ENCODE measurements around the gene HMGCS1. TPM values are rescaled to one million over a fixed set of nuclear protein-coding genes. Genes with fewer than 3 reads are reported as not detected.
A peak's percentile ranks its signal among the peaks of the same experiment; 100 is the strongest.

Gene HMGCS1
- total and polyA plus RNA-seq, 2 of the 13 experiments (the other 11 are each of a cell fraction or from before 2014, with no cell fraction given), result 56.8 to 318 TPM

DNA sequence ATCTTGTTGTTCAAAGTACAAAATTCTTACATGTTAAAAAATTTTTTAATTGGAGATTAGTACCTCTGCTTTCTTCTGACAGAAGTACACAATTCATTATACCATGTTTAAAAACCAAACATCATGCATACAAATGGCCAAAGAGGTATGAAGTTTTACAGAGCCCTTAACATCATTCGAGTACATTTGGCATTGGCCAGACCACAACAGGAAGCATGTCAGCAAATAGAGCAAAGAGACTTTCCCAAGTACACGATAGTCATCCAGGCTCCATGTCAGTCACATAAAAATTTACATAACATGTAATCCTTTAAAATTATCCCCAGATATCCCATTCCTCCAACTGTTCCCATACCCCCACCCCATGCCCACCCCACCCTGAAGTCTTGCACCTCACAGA is 22.5 kb downstream of the HMGCS1 start:
- CTCF ChIA-PET (ENCODE audit: low intra/inter-chr PET ratio, low total read pairs), result no interaction called here
- Histone ChIP-seq H3K9me3 (ENCODE audit: low read length) (no peaks in the 10 kb centered on the region), H3K4me3 (replicated peaks in 1 of 3; ENCODE audit: insufficient read depth in 1 of 3, low read depth in 2 of 3, low read length in 3 of 3) (no peak overlapping the region), H4K20me1 (ENCODE audit: insufficient read depth, low read length) (peaks cover 30% of the 10 kb centered on the region), H3K4me1 (ENCODE audit: insufficient read depth, low read length) (no peaks in the 10 kb centered on the region), H3K27me3 (ENCODE audit: control insufficient read depth in 1 of 2, insufficient read depth in 2 of 2, low read length in 2 of 2) (no peaks in the 10 kb centered on the region; a peak in 1 of 5 replicates), H3K36me3 (replicated peaks in 1 of 2; ENCODE audit: control insufficient read depth in 1 of 2, insufficient read depth in 2 of 2, low read length in 2 of 2) (peaks cover 6 to 51% of the 10 kb centered on the region in 2 experiments), H3K4me2 (ENCODE audit: low read depth, low read length) (no peak overlapping the region), H3K79me2 (ENCODE audit: insufficient read depth, low read length) (peaks cover 8% of the 10 kb centered on the region), H3K9ac (ENCODE audit: insufficient read depth, low read depth, low read length) (no peak overlapping the region), H3K27ac (ENCODE audit: extremely low read length, insufficient read depth, low read length) (no peak overlapping the region), H2AFZ (ENCODE audit: low read length) (no peak overlapping the region)
- 100% methylated on average over 2 of the region's 2 CpGs for WGBS (ENCODE audit: low lambda C conversion rate)
- POLR2A ChIA-PET, result no interaction called here
- TF ChIP-seq NFKBIZ (CRISPR knock-in tag; IDR thresholded peaks at IDR 0.05) (no peak), POLR2A (IDR thresholded peaks at IDR 0.05; ENCODE audit: insufficient read depth in 1 of 2, low read depth in 2 of 2, low read length in 2 of 2) (peak in 1 of 2 experiments; percentile 3; a peak in 1 of 4 replicates)
- in situ Hi-C loops (cut with HindIII; ENCODE audit: extremely low pct_ligation_motif_present, low pct_unique_long_range_greater_than_20kb) (no loop called here), intact Hi-C loops (cut with micrococcal nuclease; ENCODE audit: unreplicated experiment) (no loop called here)
- ATAC-seq, result no peak
- no peak for DNase-seq (ENCODE audit: low spot score)
- FAIRE-seq, result no peak
- BruUV-seq (replicated peaks), result no TSS peak

DNA sequence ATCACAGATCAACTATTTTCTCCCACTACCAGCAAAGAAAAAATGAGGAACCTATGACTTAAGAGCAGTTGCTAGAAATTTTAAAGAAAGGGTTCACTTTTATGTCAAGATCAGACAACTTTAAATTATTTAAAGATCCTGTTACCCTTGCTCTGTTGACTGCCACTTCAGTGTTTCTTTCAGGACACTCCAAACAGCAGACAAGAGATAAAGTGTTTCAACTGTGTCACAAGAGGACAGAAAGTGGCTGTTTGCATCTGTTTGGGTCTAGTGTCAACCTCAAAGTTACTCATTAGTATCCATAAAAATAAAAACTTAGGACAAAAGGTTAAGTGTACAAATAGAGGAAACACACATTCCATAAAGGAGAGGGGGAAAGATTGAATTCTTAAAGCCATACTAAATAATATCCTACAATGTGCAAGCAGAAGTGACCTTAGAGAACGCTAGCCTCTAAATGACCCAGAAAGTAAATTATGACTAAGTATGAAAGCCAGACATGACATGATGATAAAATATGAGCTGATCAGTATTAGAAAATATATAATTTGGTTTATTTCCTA is 24.9 kb downstream of the HMGCS1 start:
- ChIA-PET POLR2A (no interaction called here), CTCF (ENCODE audit: low intra/inter-chr PET ratio, low total read pairs) (no interaction called here)
- Histone ChIP-seq H3K4me2 (ENCODE audit: low read depth, low read length) (no peak overlapping the region), H3K9ac (ENCODE audit: insufficient read depth, low read depth, low read length) (no peak overlapping the region), H3K9me3 (ENCODE audit: low read length) (no peaks in the 10 kb centered on the region), H3K36me3 (replicated peaks in 1 of 2; ENCODE audit: control insufficient read depth in 1 of 2, insufficient read depth in 2 of 2, low read length in 2 of 2) (peaks cover 3 to 28% of the 10 kb centered on the region in 2 experiments), H4K20me1 (ENCODE audit: insufficient read depth, low read length) (peaks cover 16% of the 10 kb centered on the region), H3K27me3 (ENCODE audit: control insufficient read depth in 1 of 2, insufficient read depth in 2 of 2, low read length in 2 of 2) (no peaks in the 10 kb centered on the region; a peak in 1 of 5 replicates), H3K79me2 (ENCODE audit: insufficient read depth, low read length) (peaks cover 2% of the 10 kb centered on the region), H2AFZ (ENCODE audit: low read length) (no peak overlapping the region), H3K4me3 (replicated peaks in 1 of 3; ENCODE audit: insufficient read depth in 1 of 3, low read depth in 2 of 3, low read length in 3 of 3) (no peak overlapping the region), H3K4me1 (ENCODE audit: insufficient read depth, low read length) (no peaks in the 10 kb centered on the region), H3K27ac (ENCODE audit: extremely low read length, insufficient read depth, low read length) (no peak overlapping the region)
- no TSS peak for BruUV-seq (replicated peaks)
- intact Hi-C loops (cut with micrococcal nuclease; ENCODE audit: unreplicated experiment) (no loop called here), in situ Hi-C loops (cut with HindIII; ENCODE audit: extremely low pct_ligation_motif_present, low pct_unique_long_range_greater_than_20kb) (no loop called here)
- ATAC-seq (no peak), FAIRE-seq (no peak), DNase-seq (ENCODE audit: low spot score) (no peak)
- 97% methylated on average over 1 of the region's 1 CpG for WGBS (ENCODE audit: low lambda C conversion rate)
- TF ChIP-seq ZNF350 (CRISPR knock-in tag; IDR thresholded peaks at IDR 0.05; ENCODE audit: borderline replicate concordance, low read depth) (no peak), ZFX (CRISPR knock-in tag; IDR thresholded peaks at IDR 0.05; ENCODE audit: low read depth) (no peak), ZNF354B (CRISPR knock-in tag; IDR thresholded peaks at IDR 0.05) (no peak), MBD4 (IDR thresholded peaks at IDR 0.05; ENCODE audit: borderline replicate concordance, low read length) (peak; percentile 46; the same call in 1 of the 2 replicates), RBM22 (optimal IDR thresholded peaks at IDR 0.05; ENCODE audit: low read length) (peak; percentile 24), DNMT3B (CRISPR knock-in tag; conservative IDR thresholded peaks at IDR 0.05) (no peak), KLF6 (CRISPR knock-in tag; IDR thresholded peaks at IDR 0.05) (no peak)
- TF ChIP-seq, protein P1, sequence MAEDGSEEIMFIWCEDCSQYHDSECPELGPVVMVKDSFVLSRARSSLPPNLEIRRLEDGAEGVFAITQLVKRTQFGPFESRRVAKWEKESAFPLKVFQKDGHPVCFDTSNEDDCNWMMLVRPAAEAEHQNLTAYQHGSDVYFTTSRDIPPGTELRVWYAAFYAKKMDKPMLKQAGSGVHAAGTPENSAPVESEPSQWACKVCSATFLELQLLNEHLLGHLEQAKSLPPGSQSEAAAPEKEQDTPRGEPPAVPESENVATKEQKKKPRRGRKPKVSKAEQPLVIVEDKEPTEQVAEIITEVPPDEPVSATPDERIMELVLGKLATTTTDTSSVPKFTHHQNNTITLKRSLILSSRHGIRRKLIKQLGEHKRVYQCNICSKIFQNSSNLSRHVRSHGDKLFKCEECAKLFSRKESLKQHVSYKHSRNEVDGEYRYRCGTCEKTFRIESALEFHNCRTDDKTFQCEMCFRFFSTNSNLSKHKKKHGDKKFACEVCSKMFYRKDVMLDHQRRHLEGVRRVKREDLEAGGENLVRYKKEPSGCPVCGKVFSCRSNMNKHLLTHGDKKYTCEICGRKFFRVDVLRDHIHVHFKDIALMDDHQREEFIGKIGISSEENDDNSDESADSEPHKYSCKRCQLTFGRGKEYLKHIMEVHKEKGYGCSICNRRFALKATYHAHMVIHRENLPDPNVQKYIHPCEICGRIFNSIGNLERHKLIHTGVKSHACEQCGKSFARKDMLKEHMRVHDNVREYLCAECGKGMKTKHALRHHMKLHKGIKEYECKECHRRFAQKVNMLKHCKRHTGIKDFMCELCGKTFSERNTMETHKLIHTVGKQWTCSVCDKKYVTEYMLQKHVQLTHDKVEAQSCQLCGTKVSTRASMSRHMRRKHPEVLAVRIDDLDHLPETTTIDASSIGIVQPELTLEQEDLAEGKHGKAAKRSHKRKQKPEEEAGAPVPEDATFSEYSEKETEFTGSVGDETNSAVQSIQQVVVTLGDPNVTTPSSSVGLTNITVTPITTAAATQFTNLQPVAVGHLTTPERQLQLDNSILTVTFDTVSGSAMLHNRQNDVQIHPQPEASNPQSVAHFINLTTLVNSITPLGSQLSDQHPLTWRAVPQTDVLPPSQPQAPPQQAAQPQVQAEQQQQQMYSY (CRISPR knock-in tag; IDR thresholded peaks at IDR 0.05), result no peak
- TF ChIP-seq, protein P2, sequence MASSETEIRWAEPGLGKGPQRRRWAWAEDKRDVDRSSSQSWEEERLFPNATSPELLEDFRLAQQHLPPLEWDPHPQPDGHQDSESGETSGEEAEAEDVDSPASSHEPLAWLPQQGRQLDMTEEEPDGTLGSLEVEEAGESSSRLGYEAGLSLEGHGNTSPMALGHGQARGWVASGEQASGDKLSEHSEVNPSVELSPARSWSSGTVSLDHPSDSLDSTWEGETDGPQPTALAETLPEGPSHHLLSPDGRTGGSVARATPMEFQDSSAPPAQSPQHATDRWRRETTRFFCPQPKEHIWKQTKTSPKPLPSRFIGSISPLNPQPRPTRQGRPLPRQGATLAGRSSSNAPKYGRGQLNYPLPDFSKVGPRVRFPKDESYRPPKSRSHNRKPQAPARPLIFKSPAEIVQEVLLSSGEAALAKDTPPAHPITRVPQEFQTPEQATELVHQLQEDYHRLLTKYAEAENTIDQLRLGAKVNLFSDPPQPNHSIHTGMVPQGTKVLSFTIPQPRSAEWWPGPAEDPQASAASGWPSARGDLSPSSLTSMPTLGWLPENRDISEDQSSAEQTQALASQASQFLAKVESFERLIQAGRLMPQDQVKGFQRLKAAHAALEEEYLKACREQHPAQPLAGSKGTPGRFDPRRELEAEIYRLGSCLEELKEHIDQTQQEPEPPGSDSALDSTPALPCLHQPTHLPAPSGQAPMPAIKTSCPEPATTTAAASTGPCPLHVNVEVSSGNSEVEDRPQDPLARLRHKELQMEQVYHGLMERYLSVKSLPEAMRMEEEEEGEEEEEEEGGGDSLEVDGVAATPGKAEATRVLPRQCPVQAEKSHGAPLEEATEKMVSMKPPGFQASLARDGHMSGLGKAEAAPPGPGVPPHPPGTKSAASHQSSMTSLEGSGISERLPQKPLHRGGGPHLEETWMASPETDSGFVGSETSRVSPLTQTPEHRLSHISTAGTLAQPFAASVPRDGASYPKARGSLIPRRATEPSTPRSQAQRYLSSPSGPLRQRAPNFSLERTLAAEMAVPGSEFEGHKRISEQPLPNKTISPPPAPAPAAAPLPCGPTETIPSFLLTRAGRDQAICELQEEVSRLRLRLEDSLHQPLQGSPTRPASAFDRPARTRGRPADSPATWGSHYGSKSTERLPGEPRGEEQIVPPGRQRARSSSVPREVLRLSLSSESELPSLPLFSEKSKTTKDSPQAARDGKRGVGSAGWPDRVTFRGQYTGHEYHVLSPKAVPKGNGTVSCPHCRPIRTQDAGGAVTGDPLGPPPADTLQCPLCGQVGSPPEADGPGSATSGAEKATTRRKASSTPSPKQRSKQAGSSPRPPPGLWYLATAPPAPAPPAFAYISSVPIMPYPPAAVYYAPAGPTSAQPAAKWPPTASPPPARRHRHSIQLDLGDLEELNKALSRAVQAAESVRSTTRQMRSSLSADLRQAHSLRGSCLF (CRISPR knock-in tag; IDR thresholded peaks at IDR 0.05; ENCODE audit: borderline replicate concordance), result no peak
